DMS 273 (cell line): Measurements from ENCODE around the gene ADAM8.
A peak's percentile ranks its signal among the peaks of the same experiment; 100 is the strongest.

Source experiments
- DNase-seq: peaks from one replicate; lab custom pipeline; 2025; ENCODE audit not compliant: unreplicated experiment; lab: John Stamatoyannopoulos, UW

ADAM8 gene

DNA sequence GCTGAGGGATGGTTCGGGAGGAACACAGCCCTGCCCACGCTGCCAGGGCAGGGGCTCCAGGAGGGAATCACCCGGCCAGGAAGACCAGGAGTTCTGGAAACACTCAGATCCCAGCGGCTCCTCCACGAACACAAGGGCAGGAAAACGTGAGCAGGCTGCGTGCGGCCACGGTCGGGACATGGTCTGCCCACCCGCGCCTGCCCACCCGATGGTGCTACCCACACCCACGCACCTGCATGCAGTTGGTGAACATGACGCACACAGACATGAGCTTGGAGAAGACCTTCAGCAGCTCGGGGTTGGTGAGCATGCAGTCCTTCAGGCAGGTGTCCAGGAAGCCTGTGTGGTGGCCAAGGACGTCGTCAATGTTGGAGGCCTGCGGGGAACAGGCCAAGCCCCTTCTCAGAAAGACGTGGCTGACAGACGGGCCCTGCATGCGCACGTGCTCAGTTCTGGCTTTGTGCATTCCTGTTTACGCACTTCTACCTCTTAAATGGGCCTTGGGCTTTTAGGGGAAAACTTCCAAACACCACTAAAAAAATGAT, 6.2 kb upstream of the ADAM8 start:
- no peak for DNase-seq

DNA sequence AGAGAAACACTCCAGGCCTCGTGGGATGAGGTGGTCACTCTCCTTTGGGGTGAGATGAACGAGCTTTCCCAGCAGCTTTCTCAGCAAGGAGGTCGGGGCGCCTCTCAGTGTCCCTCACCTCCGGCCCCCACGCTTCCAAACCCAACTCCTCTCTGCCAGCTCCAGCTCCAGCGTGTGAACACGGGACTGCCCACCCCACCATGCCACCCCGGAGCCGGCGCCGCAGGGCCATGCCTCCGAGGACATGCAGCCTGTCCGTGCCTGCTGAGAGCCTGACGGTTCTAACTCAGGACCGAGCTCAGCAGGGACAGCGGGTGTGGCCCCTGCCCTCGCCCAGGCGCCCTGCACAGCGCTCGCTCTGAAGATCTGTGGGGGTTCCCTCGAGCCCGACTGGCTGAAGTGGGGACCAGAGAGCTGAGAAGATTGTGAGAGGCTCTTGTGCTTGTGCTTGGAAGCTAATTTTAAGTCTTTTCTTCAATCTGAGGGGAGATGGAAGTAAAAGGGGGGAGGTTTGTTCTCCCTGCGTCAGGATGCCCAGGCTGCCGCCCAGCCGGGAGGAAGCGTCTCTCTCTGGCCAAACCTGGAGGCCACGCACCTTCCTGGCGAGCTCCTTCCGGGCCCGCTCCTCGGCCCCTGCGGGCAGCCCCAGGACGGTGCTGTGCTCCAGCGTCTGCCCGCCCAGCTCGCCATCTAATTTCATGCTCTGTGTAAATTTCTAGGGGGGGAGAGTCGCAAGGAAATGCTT, 5.1 kb upstream of the ADAM8 start:
- DNase-seq, result no peak

DNA sequence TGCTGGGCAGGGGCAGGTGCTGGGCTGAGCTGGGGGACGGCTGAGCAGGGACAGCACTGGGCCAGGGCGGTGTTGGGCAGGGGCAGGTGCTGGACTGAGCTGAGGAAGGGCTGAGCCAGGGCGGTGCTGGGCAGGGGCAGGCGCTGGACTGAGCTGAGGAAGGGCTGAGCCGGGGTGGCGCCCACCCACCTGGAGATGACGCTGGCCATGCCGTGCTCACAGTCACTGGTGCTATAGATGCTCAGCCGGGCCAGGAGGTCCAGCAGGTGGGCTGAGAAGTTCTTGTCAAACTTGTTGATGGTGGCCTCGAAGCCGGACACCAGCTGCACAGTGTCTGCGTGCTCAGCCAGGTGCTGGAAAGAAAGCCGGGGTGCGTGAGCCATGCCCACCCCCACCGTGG, 4.4 kb upstream of the ADAM8 start:
- no peak for DNase-seq

DNA sequence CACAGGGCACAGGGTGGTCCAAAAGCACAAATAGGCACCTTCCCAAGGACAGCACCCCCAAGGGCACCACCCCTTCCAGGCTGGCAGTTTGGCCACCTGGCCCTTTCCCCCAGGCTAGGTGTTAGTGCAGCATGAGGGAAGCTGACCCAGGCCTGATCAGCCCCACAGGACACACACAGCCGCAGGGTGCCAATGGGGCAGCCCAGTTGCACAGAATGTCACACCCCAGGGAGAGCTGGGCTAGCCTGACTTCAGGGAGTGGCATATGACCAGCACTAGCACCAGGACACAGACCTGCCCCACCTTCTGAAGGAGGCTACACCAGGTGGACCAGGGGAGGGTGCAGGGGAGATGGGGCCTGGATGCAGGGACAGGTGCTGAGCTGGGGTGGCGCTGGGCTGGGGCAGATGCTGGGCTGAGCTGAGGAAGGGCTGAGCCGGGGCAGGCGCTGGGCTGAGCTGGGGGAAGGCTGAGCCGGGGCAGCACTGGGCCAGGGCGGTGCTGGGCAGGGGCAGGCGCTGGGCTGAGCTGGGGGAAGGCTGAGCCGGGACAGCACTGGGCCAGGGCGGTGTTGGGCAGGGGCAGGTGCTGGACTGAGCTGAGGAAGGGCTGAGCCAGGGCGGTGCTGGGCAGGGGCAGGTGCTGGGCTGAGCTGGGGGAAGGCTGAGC, 3.9 kb upstream of the ADAM8 start:
- DNase-seq, result no peak

DNA sequence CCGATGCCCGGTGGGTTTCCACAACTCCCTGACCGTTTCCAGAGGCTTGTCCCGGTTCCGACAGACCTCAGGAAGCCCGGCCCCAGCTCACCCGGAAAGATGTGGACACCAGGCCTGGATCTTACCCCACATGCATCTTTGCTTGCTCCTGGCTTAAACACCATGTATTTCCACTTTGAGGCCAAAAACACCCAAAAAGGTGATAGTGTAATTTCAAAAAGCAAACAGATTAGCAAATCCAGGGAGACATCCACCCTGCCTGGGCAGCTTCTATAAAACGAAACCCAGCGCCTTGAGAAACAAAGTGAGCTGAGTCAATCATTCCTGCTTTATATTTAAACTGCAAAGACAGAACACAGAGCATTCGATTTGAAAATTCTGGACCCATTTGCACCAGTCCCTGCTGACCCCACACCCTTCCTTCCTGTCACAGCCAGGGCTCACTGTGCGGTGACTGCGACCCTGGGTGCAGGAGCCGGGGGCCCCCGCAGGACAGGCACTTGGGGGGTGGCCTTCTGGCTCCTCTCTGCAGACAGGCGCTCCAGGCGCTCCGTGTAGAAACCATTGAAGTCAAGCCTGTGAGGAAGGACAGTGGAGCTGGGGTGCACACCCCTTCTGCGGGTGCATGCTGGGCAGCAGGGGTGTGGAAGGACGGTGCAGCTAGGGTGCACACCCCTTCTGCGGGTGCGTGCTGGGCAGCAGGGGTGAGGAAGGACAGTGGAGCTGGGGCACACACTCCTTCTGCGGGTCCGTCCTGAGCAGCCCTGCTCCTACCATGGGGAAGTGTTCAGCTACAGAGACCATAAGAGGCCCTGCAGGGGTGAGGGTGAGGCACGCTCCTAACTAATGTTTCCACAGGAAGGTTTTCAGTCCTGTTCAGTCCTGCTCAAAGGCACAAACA, 2.9 kb upstream of the ADAM8 start:
- DNase-seq, result no peak

DNA sequence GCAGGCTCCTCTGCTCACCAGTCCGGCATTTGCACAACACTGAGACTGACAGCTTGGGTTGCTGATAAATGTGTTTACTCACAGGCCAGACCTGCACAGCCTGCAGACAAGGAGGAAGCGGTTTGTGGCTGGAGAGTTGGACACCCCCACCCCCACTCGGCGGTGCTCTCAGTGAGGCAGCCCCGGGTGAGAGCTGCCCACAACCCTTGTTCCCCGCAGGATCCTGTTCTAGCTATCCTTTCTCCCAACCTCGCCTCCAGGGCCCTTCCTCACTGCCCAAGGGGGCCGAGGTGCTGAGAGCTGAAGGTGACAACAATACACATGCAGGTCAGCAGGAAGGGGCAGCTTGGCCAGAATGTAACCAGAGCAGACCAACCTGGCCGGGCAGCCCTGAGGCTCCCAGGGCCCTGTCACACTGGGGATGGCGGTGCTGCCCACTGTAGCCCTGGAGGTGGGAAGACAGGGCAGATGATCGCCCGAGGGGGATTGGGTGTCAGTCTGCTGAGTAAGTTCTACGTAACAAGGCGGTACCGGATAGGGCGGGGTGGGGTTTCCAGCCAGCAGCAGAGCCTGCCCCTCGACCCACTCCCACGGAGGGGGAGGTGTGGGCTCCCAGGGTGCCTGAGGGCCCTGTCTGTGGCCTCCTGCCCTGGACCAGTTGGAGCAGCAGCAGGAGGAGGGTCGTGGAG, 2.1 kb upstream of the ADAM8 start:
- DNase-seq, result no peak

DNA sequence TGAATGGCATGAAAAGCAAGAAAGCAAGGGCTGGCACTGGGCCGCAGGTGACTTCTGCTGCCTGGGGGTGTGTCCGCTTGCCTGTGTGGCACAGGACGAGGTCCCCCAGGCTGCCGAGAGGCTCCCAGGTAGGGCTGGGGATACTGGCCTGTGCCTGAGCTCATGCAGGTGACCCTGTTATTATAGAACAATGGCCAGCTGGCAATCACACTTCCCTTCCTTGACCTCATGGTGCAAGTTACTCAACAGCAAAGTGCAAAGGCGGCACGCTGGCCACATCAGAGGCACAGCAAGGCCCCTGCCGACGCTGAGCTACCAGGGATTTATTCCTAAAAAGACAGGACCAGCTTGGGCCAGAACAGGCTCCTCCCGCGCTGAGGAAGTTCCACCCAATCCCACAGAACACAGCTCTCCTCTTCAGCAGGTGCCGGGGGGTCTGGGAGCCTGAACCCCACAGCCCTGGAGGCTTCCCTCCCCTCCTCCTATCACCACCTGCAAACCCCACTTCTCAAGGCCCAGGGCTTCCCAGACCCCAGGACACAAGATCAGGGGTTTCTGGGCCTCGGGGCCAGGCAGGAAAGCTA, 1.4 kb upstream of the ADAM8 start:
- no peak for DNase-seq

DNA sequence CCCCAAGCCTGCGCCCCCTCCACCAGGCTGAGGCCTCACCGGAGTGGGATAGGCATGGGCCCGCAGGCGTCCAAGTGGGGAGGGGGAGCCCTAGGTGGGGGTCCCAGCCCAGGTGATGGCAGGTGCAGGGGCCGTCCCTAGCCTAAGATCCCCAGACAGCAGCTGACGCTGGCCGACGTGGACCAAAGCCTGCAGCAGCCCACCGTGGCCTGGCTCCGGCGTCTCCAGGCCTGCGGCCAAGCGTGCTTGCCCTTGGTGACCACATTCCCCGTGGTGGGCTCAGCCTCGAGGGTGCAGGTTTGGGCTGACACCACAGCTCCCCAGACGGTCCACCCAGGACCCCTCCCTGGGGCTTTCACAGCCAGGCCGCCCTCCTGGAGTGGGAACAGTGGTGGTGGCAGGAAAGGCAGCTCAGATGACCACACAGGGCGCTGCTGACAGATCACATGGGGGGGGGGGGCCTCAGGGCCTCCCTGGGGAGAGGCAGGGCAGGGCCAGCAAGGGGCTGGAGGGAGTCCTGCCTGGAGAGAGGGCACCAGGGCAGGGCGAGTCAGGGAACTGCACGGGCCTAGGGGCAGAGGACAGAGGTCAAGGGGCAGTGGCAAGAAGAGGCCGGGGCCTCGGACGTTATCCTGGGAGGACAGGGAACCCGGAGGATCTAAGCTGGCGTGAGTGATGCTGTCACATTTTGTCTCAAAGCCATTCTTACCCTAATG, 767 bp upstream of the ADAM8 start:
- DNase-seq, result no peak

DNA sequence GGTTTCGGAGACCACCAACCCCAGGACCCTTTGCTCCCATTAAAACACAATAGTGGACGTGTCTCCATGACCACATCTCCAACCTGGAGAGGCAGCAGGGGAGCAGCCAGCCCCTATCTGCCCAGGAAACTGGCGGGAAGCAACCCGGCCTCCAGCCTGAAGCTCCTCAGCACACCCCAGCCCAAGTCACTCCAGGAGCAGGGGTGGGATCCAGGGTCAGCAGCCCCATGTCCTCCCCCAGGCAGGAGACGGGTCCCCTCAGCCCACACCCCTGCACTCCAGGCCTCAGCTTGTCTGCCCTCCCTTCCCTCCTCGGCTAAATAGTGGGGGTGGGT, 601 bp downstream of the ADAM8 start:
- no peak for DNase-seq

DNA sequence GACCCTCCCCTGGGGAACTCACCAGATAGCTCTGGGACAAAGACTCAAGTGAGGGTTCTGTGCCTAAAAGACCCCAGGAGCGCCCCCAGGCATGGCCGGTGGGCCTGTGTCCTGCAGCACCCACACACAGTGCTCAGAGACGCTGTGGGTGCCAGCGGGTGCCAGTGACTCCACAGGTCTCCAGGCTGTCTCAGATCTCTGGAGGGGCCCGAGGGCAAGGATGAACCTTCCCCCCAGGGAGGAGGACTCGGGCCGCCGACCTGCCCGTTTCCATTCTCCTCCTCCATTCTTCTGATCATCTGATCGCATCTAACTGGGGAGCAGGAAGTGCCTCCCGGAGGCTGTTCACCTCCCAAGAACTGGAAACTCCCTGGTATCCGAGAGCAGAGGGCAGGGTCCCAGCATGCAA, 980 bp downstream of the ADAM8 start:
- DNase-seq, result peak; percentile 24

DNA sequence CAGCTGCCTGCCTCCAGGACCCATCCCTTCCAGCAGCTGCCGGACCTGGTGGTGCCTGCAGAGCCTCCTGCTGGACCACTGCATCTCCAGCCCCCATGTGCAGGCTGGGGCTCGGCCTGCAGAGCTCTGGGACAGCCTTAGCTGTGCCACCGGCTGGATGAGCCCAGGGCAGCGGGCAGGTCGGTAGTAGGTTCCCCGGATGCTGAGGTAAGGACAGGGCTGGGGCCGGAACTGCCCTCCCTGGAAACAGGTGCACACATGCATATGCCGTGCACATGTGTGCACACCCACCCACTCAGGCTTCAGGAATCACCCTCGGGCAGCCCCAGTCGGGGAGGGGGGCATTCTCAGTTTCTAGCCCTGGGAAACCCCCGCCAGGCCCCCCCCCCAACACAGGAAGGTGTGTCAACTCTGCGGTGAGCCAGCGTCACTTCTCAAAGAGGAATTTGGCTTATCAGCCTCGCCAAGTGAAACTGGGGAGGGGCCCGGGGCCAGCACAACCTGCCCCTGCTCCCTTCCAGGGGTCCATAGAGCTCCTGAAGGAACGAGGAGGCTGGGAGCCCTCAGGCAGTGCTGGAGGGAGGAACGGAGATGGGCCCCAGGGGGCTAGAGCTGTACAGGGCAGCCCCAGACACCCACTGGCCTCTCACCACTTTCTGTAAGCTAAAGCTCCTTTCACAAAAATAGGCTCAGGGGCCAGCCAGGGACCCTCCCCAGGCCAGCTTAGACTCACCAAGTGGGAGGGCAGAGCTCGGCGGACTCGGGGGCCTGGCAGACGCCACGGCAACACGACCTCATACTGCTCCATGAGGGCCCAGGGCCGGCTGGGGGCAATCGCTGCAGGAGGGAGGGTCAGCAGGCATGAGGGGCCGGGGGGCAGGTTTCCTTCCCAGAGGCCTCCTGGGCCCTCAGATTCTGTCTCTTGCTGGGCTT, 1.7 kb downstream of the ADAM8 start:
- DNase-seq, result peak; percentile 67

DNA sequence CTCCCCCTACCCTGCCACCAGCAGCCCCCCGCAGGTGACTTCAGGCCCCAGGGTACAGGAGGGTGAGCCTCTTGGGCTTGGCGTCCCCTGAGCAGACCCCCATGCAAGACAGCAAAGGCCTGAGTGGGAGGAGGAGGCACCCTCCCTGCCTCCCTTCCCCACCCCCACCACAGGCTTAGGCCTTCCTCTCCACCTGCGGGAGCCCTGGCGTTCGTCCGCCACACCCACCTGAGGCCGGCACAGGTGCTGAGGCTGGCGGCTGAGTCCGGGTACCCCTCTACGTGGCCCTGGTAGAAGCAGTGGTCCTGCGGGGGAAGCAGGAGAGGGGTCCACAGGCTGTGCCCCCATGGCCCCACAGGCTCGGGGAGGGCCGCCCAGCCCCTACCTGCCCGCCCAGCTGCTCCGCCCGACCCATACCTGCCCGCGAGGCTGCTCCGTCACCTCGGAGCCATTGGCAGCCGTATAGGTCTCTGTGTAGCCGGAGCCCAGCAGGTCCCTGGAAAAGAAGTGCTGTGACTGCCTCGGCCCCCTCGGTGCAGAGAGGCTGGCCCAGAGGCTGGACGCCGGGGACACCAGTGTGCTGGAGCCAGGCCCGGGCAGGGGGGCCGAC, 3.0 kb downstream of the ADAM8 start:
- no peak for DNase-seq

DNA sequence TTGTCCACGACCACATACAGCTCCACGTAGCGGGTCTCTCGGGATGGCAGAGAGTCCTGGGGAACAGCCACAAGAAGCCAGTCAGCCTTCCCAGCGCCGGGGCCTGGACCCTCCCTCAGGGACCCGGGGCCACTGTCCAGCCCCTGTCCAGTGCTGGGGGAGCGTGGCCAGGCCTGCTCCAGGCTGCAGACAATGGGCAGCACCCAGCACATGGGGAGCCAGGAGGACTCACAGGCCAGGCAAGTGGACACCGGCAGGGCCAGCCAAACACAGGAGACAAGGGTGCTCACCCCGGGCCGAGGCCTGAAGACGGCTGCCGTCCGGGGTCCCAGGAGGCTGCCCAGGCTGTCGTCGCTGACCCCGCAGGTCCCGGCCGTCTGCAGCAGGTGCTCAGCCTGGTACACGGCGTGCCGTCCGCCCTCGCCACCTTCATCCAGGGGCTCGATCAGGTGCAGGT, 3.7 kb downstream of the ADAM8 start:
- DNase-seq, result no peak

DNA sequence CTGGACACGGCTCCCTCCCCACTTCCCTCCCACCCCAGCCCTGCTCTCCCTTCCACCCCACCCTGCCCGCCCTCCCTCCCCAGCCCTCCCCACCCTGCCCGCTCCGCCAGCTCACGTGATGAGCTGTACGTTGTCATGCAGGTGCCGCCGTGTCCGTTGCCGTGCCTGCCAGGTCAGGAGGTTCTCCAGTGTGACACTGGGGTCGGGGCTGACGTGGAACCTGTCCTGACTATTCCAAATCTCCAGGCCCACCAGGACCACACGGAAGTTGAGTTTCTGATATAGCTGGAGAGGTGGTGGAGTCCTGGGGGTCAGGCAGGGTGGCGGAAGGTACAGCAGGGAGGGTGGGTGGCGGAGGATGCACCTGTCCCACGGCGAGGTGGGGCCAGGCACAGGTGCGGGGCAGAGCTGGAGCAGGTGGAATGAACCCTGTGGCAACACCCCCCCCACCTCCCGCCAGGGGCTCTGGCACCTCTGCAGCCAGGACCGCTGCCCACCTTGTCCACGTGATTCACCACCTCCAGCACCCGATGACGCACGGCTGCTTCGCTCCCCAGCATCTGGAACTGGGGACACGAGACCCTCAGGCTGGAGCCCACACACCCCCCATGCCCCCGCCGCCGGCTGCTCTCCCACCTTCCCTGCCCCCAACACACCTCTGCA, 4.2 kb downstream of the ADAM8 start:
- DNase-seq, result no peak

DNA sequence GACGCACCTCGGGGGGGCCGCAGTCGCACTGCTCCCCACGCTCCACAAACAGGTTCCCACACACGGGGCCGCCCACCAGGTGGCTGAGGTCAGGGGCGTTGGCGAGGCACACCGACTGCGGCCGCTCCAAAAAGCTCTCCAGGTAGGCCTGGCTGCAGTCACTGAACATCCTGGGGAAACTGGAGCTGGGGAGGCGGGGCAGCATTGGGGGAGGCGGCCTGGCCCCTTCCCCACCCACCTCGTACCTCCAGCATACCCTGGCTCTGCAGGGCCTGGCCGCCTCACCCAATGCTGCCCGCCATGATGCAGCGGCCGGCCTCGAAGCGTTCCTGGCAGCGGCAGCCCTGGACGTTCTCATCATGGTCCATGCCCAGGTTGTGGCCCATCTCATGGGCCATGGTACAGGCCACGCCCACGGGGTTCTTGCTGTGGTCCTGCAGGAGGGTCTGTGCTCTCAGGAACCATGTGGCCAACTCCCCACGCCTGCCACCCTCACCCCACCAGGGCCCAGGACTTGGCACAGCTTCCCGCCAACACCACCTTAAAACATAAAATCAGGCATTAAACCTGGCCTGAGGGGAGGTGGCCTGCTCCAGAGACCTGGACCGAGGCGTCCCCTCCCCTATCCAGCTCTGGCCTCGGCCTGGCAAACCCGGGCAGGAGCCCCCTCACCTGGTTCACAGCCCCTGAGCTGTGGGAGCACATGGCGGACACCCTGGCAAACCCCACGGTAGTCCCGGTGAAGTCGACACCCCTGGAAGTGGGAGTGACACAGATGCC, 5.0 kb downstream of the ADAM8 start:
- no peak for DNase-seq

DNA sequence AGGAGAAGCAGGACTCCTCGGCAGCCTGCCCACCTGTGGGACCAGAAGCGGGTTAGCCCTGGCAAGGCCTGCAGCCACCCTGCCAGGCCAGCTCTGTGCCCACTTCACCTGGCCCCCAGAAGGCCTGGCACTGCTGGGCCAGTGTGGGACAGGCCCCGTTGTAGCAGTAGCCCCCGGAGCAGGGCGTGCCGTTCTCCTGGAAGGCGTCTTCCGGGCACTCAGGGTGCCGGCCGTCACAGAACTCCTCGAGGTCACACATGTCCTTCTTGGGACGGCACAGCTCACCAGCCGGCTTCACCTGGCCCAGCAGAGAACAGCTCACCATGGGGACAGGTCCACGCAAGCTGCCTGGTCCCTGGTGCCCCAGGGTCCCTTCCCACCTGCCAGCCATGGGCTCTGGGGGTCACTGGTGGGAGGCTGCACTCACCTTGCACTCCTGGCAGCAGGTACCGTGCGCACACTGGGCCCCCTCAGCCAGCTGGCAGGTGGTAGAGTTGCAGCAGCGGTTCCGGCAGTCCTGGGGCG, 5.8 kb downstream of the ADAM8 start:
- DNase-seq, result no peak

DNA sequence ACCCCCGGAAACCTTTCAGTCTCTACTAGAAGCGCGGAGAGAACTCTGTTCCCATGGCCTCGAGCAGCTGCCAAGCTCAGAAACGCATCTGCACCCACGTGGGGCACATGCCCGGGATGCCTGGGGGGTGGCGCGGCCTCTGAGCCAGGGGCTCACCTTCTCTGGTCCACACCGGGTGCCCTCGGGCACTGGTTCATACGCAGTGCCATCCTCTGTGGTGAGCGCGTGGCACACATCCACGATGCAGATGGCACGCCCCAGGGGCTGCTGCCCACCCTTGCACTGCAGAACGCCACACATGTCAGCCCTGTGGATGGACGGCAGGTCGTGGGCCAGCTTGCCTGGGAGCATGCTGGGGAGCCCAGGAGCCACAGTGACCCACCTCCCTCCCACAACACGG, 6.5 kb downstream of the ADAM8 start:
- DNase-seq, result peak; percentile 24
